Stimulated activated CD4-positive, alpha-beta T cell treated with anti-CD3 and anti-CD28 coated beads, Interleukin-2, amount 100 ng/mL, for 24 hours (primary cell): ENCODE data around the gene LCN12.
A peak's percentile ranks its signal among the peaks of the same experiment; 100 is the strongest.

Experiments used
- DNase-seq, 2 donors: peaks; one replicate each; pipeline ENCODE4 v3.0.0-alpha.2; 2020

Gene LCN12

DNA sequence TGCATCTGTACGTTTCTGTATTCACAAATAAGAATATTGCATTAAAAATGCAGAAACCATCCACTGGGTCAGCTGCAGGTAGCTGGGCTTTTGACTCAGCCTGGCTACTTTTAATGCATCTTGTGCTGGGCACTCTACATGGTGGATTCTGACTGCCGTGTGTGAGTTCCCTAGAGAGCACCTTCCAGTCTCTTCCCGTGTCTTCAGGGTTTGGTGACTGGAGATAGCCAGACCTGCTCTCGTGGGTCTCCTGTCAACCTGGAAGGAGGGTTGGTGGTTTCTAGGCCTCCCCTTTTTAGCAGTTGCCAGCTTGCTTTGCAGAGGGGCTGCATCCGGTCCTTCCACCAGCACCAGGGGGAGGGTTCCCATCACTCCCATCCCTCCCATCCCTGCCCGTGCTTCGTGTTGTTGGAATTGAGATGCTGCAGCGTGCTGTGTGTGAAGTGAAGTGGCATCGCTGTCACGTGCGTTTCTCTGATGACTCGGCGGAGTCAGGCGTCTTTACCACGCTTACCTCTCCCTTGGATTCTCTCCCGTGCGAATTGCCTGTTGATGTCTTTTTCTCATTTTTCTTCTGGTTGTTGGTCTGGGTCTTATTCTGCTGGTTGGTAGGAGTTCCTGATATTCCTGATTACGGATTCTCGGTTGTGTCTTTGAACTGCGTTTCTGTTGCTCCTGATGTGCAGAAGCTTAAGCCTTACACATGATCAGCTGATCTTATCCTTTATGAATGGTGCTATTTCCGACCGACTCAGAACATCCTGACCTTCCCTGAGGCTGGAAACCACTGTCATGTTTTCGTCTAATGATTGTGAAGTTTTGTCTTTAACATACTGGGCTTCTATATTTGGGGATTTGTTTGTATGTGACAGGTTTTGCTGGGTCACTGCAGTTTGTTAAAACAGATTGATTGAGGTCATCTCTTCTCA, 24.5 kb upstream of the LCN12 start:
- DNase-seq, result no peak

DNA sequence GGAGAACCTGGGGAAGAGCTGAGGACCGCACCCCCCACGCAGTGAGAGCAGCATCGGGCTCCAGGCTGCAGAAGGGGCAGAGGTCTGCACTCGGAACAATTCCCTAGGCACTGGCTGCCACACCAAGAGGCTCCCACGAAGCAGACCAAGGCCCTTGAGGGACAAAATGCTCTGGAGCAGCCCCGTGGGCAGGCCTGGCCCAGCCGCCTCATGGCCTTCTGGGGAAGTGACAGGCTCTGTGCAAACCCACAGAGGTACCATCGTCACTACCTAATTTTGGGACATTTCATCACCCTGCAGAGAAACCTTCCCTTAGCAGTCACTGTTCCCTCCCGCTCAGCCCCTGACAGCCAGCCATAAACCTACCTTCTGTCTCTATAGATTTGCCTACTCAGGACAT, 23.5 kb upstream of the LCN12 start:
- no peak for DNase-seq

GRCh38 chr9:136930014-136930413, 22.1 kb upstream of the LCN12 start:
- no peak for DNase-seq

DNA sequence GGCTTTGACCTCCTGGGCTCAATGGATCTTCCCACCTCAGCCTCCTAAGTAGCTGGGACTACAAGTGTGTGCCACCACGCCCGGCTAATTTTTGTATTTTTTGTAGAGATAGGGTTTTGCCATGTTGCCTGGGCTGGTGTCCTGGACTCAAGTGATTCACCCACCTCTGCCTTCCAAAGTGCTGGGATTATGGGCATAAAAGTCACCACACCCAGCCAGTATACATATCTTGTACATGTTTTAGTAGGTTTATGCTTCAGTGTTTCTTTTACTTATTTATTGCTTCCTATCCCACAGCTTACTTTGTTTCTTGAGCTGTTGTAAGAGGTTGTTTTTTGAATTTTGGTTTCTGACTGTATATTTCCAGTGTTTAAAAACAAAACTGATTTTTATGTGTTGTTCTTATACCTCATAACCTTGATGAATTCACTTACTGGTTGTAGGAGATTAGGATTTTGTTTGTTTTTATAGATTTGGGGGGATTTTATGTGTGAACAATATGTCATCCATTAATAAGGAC, 20.4 kb upstream of the LCN12 start:
- no peak for DNase-seq

DNA sequence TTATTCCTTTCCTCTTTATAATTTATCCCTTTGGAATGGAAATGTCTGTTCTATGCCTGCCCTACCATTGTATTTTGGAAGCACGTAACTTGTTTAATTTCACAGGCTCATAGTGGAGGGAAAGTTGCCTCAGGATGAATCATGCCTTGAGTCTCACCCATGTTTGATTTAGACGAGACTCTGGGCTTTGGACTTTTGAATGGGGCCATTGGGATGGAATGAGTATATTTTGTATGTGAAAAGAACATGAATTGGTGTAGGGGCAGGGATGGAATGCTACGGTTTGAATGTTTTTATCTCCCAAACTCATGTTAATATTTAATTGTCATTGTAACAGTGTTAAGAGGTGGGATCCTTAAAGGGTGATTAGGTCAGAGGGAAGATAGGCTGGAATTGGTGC, 17.8 kb upstream of the LCN12 start:
- no peak for DNase-seq

DNA sequence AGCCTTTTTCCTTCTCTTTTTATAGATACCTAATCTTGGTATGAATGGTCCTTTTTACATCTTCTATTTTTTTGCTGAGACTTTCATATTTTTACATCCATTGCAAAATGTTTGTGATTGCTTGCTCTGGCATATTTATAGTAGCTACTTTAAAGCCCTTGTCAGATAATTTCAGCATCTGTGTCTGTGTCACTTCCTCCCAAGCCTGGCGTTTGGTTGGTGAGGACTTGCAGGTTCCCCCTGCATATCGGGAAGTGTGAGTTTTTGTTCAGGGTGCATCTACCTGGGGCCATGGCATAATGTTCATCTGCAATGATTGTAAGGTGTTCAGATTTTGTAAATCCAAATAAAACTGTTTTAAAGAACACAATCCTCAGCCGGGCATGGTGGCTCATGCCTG, 16.4 kb upstream of the LCN12 start:
- DNase-seq, result no peak

GRCh38 chr9:136936645-136937170, 15.4 kb upstream of the LCN12 start:
- DNase-seq, result no peak

GRCh38 chr9:136937186-136938001, 14.7 kb upstream of the LCN12 start:
- DNase-seq, result no peak

- DNase-seq, result no peak
Measured at GRCh38 chr9:136939431-136939995, 12.6 kb upstream of the LCN12 start.

DNA sequence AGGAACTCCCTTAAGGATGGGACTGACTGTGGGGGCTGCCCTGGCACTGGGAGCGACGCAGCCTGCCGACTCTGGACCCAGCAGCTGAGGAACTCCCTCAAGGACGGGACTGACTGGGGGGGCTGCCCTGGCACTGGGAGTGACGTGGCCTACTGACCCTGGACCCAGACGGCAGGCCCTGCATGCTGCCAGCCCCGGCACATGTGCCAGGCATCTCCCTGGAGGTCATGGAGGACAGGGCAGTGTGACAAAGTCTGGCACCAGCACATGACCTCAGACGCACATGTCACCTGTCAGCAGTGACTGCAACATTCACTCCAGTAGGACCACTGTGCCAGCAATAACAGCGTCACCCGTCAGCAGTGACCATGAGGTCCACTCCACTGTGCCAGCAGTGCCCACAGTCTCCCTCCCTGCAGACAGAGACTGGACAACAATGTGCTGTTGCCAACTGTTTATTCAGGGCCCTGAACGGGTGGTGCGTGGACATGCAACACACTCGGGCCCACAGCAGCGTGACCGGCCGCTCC, 12.0 kb upstream of the LCN12 start:
- DNase-seq, result peak in 1 of 2 donors; percentile 16

DNA sequence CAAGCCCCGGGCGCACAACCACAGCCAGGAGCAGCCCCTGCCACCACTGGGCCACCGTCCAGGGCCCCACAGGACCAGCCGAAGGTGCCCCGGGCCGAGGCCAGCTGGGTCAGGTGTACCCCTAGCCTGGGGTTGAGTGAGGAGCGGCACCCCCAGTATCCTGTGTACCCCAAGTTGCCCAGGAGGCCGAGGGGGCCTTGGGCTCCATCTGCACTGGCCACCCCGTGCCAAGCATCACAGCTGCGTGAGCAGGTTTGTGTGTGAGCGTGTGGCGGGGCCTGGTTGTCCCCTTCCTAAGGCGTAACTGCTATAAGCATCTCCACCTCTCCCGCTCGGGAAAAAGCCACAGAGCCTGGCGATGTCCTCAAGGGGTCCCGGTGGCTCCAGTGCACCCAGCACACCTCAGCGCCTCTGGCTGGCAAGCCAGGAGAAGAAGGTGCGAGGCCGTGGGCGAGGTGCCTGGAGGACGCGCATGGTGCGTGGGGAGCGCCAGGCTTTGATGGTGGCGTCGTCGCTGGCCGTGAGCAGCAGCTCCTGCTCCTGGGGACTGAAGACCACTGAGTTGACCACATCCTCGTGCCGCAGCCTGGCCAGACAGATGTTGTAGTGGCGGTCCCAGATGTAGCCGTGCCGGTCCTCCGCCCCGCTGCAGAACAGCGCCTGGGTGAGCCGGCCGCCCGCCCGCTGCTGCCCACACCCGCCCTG, 11.4 kb upstream of the LCN12 start:
- DNase-seq, result no peak

DNA sequence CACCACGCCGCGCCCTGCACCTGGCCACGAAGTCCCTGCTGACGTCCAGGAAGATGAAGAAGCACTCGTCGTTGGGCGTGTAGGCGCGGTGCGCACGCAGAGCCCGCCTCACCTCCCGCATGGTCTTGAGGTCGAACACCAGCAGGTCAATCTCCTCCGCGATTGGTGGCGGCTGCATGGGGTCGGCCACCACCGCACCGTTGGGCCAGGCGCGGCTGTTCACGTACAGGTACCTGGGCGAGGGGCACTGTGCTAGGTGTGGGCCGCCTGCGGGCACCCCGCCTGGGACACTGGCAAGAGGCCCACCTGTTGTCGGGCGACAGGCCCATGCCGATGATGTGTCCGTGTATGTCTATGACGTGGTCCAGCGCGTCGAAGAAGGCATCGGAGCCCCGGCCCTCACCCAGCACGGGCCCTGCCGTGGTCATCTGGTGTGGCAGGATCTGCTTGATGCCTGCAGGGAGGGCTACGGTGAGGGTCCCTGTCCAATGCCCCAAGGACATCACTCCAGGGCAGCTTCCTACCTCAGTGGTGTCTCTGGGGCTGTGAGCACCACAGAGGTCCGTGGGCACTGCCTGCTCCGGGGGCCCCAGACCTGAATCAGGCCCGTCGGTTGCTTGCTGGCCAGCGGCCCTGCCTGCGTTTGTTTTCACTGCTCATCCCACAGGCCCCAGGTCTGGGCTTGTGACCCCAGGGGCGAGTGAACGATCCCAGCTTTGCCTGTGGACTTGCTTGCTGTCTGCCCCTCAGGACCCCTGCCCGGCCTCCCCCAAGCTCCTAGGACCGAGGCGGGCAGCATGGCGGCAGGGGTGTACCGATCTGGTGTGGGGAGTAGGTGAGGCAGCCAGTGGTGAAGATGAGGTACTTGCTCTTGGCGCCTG, 10.6 kb upstream of the LCN12 start:
- peak in 1 of 2 donors; percentile 18 for DNase-seq

DNA sequence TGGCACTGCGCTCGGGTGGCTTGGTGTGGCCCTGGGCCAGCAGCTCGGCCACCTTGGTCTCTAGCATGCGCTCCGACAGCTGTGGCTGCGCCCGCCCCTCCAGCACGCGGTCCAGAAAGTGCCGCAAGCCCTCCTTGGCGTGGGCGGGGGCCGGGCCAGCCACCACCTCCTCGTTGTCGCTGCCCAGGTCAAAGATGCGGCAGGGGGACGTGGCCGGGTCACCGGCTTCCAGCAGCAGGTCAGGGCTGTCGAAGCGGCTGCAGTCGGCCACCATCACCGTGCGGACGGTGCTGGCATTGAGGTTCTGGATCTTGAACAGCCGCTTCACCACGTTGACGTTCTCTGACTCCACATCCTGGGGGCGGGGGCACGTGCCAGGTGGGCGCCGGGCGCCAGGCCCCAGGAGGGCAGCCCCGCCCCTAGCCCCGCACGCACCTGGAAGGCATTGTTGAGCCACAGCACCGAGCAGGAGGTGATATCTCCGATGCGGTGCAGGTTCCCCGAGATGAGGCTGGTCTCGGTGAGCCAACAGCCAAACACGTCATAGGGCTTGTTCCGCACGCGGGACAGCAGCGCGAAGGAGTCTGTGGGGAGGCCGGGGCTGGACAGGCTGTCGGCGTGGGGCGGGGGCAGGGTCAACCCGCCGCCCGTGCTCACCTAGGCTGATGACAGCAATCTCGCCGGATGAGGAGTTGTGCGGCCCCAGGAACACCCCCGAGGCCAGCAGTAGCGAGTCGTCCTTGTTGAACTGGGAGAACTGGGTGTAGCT, 9.8 kb upstream of the LCN12 start:
- DNase-seq, result peak in 1 of 2 donors; percentile 17

GRCh38 chr9:136942881-136943230, 9.2 kb upstream of the LCN12 start:
- peak in 1 of 2 donors; percentile 17 for DNase-seq

- peak; percentile 46 to 52 for DNase-seq
Measured at GRCh38 chr9:136943291-136944211, 8.5 kb upstream of the LCN12 start.

DNA sequence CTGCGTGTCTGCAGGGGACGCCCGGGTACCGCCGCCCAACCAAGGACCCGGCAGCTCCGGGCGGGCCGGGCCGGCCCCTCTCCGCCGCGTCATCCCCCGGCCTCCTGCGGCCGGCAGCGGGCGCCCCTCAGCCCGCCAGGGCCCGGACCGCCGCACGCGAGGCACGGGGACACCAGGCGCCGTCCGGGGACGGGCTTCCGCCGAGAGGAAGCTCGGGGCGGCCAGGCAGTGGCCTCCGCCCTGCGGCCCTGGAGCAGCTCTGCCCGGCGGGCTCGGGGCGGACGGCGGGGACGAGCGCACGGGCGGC, 7.9 kb upstream of the LCN12 start:
- DNase-seq, result no peak

DNA sequence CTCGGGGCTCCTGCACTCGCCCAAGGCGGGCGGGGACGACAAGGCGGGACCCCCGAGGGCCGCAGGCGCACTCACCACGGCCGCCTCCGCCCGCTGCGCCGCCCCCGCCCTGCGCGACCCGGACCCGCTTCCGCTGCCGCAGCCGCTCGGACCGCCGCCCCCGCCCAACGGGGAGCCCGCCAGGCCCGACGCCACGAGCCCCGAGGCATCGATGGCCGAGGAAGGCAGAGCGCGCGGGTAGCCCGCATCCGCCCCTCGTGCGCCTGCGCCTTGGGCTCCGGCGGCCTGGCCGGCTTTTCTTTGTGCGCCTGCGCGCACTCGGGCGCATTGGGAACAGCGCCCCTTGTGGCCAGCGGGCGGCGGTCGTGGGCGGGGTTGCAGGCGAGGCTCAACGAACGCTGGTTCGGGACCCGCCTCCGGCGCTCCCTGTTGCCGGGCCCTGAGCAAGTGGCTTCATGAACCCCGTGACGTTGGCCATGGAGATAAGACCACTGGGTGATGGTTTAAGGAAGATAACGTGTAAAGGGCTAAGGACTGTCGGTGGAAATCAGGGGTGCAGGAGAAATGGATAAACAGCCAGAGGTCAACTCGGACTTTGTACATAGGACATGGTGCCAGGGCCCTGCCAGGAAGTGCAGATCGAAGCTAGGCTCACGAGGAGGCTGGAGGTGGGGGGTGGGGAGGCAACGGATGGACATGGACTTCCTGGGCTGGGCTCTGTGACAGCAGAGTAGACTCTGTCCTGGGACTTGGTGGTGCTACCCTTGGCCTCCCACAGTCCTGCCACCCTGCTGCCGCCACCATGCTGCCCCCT, 7.3 kb upstream of the LCN12 start, which contains the start of the genes C8G and FBXW5:
Gene C8G, plus strand, starts transcription at position 725 of the 814 bp plus-strand sequence. Its CDS starts 78 bp downstream, at position 803.
Gene FBXW5, minus strand, starts transcription at position 220 of the 814 bp plus-strand sequence. CDS start 655 bp downstream, outside the sequence.
- DNase-seq, result peak; percentile 95 to 96
